Uterus (tissue), 4 donors: ENCODE results near the gene CAMK1D. TPM values are rescaled to one million over a fixed set of nuclear protein-coding genes. Genes with fewer than 3 reads are reported as not detected.
"Not testable (repeated sequence)": the region's sequence is repeated elsewhere in the genome, so short reads cannot be mapped to it uniquely, and the experiment has no call there.

Experiments used
- DNase-seq, 2 donors: peaks; one replicate each; pipeline ENCODE4 v3.0.0-alpha.2; 2019 to 2020
- H3K27ac ChIP-seq, 2 donors: fragments of 200-600 bp; sonication (generic); 1 replicate in 1 of 2; 2 replicates in 1 of 2; pipeline ENCODE4 v1.5.1; 2016 to 2018
- H3K27me3 ChIP-seq, 2 donors: fragments of 200-600 bp; sonication (generic); one replicate each; pipeline ENCODE4 v1.5.1; 2018 to 2019; ENCODE audit warnings: control low read depth in 1 of 2
- H3K36me3 ChIP-seq, 2 donors: fragments of 200-600 bp; sonication (generic); one replicate each; pipeline ENCODE4 v1.5.1; 2019; ENCODE audit warnings: control low read depth in 1 of 2
- H3K4me1 ChIP-seq, 2 donors: fragments of 200-600 bp; sonication (generic); one replicate each; pipeline ENCODE4 v1.5.1; 2018 to 2019; ENCODE audit warnings: control low read depth in 1 of 2
- H3K4me3 ChIP-seq, 2 donors: fragments of 200-600 bp; sonication (generic); 1 replicate in 1 of 2; 2 replicates in 1 of 2; pipeline ENCODE4 v1.5.1; 2018 to 2019; ENCODE audit warnings: mild to moderate bottlenecking in 1 of 2
- H3K9me3 ChIP-seq, 2 donors: fragments of 200-600 bp; sonication (generic); one replicate each; pipeline ENCODE4 v1.5.1; 2019; ENCODE audit warnings: control low read depth in 1 of 2
- CTCF ChIP-seq, 4 experiments: fragments of 200-600 bp in 2 of 4; fragments of 450-650 bp in 2 of 4; sonication (generic) in 2 of 4; IDR thresholded peaks; one replicate each; pipeline ENCODE4 v1.5.1; 2016 to 2019; ENCODE audit warnings: antibody characterized with exemption in 4 of 4, mild to moderate bottlenecking in 2 of 4, moderate library complexity in 1 of 4
- POLR2A ChIP-seq, 2 donors: fragments of 450-650 bp; IDR thresholded peaks; one replicate each; pipeline ENCODE4 v1.6.1; 2016; ENCODE audit warnings: antibody characterized with exemption in 2 of 2, mild to moderate bottlenecking in 1 of 2, moderate library complexity in 1 of 2
- intact Hi-C: fragments of 100-400 bp; cut with DNase I; formaldehyde crosslinking; loops from one replicate; pipeline ENCODE4 v1.15.1; 2023; ENCODE audit warnings: low total_unique reads
- total RNA-seq, 4 donors: library from RNA; depleted of rRNA in 3 of 4; stranded (reverse); fragments of >200 nt in 3 of 4; gene quantifications; one replicate each; pipeline versions ENCODE4 v1.1.0 to v1.2.4, GENCODE V29; 2014 to 2023
- donor health status: DM: yes; HTN: yes; CAD: no.

Gene CAMK1D
- total RNA-seq, 4 donors from 2014 or later: 3.5 to 48.4 (median 10.8) TPM

- no peaks in the 10 kb centered on the region for H3K4me1 ChIP-seq
- no peaks in the 10 kb centered on the region for H3K36me3 ChIP-seq
- intact Hi-C loops: no loop called here
Measured at GRCh38 chr10:12854988-12855387, 505.6 kb downstream of the CAMK1D start.

DNA sequence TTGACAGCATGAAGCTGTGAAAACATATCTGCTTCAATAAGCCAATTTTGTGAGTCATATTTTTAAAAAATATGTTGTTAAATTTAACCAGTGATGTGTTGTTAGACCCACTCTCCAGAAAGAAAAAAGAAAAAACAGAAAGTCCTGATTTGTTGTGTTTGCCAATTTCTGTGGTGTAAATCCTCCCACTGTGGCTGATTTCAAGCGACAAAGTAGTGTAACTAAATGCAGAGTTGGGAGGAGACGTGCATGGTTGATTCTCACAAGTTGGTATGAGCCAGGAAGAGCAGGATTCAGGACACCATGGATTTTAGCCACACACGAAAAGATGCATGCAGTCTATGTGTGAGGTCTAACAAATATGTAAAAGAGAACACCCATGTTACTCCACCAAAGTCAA, 513.1 kb downstream of the CAMK1D start:
- intact Hi-C loops: no loop called here
- Histone ChIP-seq H3K27ac (no peak overlapping the region), H3K4me1 (no peaks in the 10 kb centered on the region), H3K27me3 (no peaks in the 10 kb centered on the region), H3K4me3 (no peak overlapping the region), H3K36me3 (no peaks in the 10 kb centered on the region), H3K9me3 (no peaks in the 10 kb centered on the region)
- TF ChIP-seq POLR2A (IDR thresholded peaks at IDR 0.05): no peak
- TF ChIP-seq CTCF (IDR thresholded peaks at IDR 0.05): no peak
- DNase-seq: no peak

More at GRCh38 chr10:12854988-12855387, 505.6 kb downstream of the CAMK1D start:
- Histone ChIP-seq H3K9me3 (no peaks in the 10 kb centered on the region), H3K27me3 (no peaks in the 10 kb centered on the region), H3K4me3 (no peak overlapping the region), H3K27ac (no peak overlapping the region)
- no peak for DNase-seq
- TF ChIP-seq CTCF (IDR thresholded peaks at IDR 0.05) (no peak), POLR2A (IDR thresholded peaks at IDR 0.05) (no peak)

GRCh38 chr10:12865515-12865914, 516.2 kb downstream of the CAMK1D start:
- H3K4me3 ChIP-seq, H3K4me1 ChIP-seq, intact Hi-C loops, H3K36me3 ChIP-seq, H3K9me3 ChIP-seq, H3K27me3 ChIP-seq, H3K27ac ChIP-seq, DNase-seq: not testable (repeated sequence)

DNA sequence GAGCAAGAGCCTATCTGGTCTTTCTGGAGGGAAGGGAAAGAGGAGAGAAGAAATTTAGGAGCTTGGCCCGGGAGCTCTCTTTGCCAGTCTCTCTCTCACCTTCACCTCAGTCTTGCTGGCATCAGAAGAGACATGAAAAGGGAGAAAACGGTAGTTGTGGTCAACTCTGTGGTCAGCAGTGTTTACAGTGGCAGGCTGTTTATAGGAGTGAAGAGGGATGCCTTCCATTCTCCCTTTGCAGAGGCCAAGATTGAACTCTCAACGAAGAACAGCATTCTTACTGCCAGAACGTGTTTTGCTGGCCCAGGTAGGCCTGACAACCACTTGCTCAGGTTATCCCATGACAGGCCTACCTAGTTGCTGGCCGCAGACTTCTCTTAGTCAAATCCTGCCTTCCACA, 518.9 kb downstream of the CAMK1D start:
- H3K27me3 ChIP-seq: no peaks in the 10 kb centered on the region
- DNase-seq: no peak
- no peak overlapping the region for H3K4me3 ChIP-seq
- H3K9me3 ChIP-seq: no peaks in the 10 kb centered on the region
- no peaks in the 10 kb centered on the region for H3K36me3 ChIP-seq
- intact Hi-C loops: no loop called here
- no peak for TF ChIP-seq CTCF (IDR thresholded peaks at IDR 0.05)
- TF ChIP-seq POLR2A (IDR thresholded peaks at IDR 0.05): no peak
- H3K27ac ChIP-seq: no peak overlapping the region
- H3K4me1 ChIP-seq: no peaks in the 10 kb centered on the region

GRCh38 chr10:12869427-12869826, 520.1 kb downstream of the CAMK1D start:
- intact Hi-C loops: no loop called here

More at GRCh38 chr10:12869427-12869826, 520.1 kb downstream of the CAMK1D start:
- Histone ChIP-seq H3K27ac (no peak overlapping the region), H3K9me3 (no peaks in the 10 kb centered on the region), H3K36me3 (no peaks in the 10 kb centered on the region), H3K4me3 (no peak overlapping the region), H3K27me3 (no peaks in the 10 kb centered on the region), H3K4me1 (no peaks in the 10 kb centered on the region)
- TF ChIP-seq CTCF (IDR thresholded peaks at IDR 0.05) (no peak), POLR2A (IDR thresholded peaks at IDR 0.05) (no peak)
- no peak for DNase-seq
